Liver (tissue), 3 donors: Measurements from ENCODE around the gene LLGL2.

Experiments used
- TAF1 ChIP-seq: conservative IDR thresholded peaks from 2 replicates; pipeline ENCODE4 v1.6.1; 2016; ENCODE audit warnings: antibody characterized with exemption, mild to moderate bottlenecking
- TF ChIP-seq, protein P1 (sequence below): fragments of 150-350 bp; IDR thresholded peaks from 2 replicates; pipeline ENCODE4 v1.5.1; 2017; ENCODE audit warnings: improper control_type of control experiment, low read depth, low read length; ENCODE audit not compliant: missing input control
- TF ChIP-seq, protein P2 (sequence below): IDR thresholded peaks from 2 replicates; pipeline ENCODE4 v1.6.1; 2016; ENCODE audit warnings: antibody characterized with exemption
- donor health status: healthy.
- donor health status: healthy.

GRCh38 chr17:75481194-75482068, 44.1 kb upstream of the LLGL2 start:
- TF ChIP-seq TAF1 = no peak
- TF ChIP-seq, protein P1, sequence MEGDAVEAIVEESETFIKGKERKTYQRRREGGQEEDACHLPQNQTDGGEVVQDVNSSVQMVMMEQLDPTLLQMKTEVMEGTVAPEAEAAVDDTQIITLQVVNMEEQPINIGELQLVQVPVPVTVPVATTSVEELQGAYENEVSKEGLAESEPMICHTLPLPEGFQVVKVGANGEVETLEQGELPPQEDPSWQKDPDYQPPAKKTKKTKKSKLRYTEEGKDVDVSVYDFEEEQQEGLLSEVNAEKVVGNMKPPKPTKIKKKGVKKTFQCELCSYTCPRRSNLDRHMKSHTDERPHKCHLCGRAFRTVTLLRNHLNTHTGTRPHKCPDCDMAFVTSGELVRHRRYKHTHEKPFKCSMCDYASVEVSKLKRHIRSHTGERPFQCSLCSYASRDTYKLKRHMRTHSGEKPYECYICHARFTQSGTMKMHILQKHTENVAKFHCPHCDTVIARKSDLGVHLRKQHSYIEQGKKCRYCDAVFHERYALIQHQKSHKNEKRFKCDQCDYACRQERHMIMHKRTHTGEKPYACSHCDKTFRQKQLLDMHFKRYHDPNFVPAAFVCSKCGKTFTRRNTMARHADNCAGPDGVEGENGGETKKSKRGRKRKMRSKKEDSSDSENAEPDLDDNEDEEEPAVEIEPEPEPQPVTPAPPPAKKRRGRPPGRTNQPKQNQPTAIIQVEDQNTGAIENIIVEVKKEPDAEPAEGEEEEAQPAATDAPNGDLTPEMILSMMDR = no peak
- TF ChIP-seq, protein P2, sequence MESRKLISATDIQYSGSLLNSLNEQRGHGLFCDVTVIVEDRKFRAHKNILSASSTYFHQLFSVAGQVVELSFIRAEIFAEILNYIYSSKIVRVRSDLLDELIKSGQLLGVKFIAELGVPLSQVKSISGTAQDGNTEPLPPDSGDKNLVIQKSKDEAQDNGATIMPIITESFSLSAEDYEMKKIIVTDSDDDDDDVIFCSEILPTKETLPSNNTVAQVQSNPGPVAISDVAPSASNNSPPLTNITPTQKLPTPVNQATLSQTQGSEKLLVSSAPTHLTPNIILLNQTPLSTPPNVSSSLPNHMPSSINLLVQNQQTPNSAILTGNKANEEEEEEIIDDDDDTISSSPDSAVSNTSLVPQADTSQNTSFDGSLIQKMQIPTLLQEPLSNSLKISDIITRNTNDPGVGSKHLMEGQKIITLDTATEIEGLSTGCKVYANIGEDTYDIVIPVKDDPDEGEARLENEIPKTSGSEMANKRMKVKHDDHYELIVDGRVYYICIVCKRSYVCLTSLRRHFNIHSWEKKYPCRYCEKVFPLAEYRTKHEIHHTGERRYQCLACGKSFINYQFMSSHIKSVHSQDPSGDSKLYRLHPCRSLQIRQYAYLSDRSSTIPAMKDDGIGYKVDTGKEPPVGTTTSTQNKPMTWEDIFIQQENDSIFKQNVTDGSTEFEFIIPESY = no peak
